GM12875 (cell line): ENCODE measurements around the gene WNT7A.
"Not testable (repeated sequence)": the region's sequence is repeated elsewhere in the genome, so short reads cannot be mapped to it uniquely, and the experiment has no call there.

Experiments
- H3K4me3 ChIP-seq: one replicate; pipeline ENCODE4 v1.5.1; 2011; ENCODE audit warnings: low read depth, low read length, control low read depth
- CTCF ChIP-seq: IDR thresholded peaks from 2 replicates; pipeline ENCODE4 v1.5.1; 2011; ENCODE audit warnings: low read depth, mild to moderate bottlenecking, control low read depth, inconsistent platforms, low read length, moderate library complexity, borderline replicate concordance; ENCODE audit not compliant: insufficient read depth

The WNT7A gene

GRCh38 chr3:13857702-13858380 lies 22.0 kb downstream of the WNT7A start:
- TF ChIP-seq CTCF = no peak
- H3K4me3 ChIP-seq = no peak overlapping the region

GRCh38 chr3:13856628-13857027 lies 23.2 kb downstream of the WNT7A start:
- not testable (repeated sequence) for H3K4me3 ChIP-seq

- H3K4me3 ChIP-seq = no peak overlapping the region
These were observed 23.9 kb downstream of the WNT7A start for GRCh38 chr3:13856006-13856405.

GRCh38 chr3:13854492-13854891 lies 25.4 kb downstream of the WNT7A start:
- no peak overlapping the region for H3K4me3 ChIP-seq
- no peak for TF ChIP-seq CTCF

More at GRCh38 chr3:13856006-13856405, 23.9 kb downstream of the WNT7A start:
- no peak for TF ChIP-seq CTCF

- TF ChIP-seq CTCF = no peak
- H3K4me3 ChIP-seq = no peak overlapping the region
These were observed 25.9 kb downstream of the WNT7A start for GRCh38 chr3:13853978-13854296.

- no peak for TF ChIP-seq CTCF
- H3K4me3 ChIP-seq = no peak overlapping the region
These were observed 26.5 kb downstream of the WNT7A start for GRCh38 chr3:13853256-13853977.

GRCh38 chr3:13852638-13853009 lies 27.2 kb downstream of the WNT7A start:
- TF ChIP-seq CTCF = no peak
- no peak overlapping the region for H3K4me3 ChIP-seq
